ENCODE measurements around the gene MOB3B.

Gene MOB3B

GRCh38 chr9:27462846-27463245, 66.8 kb downstream of the MOB3B start:
- no peak for TF ChIP-seq CTCF (conservative IDR thresholded peaks at IDR 0.05; ENCODE audit: low read length)
- no peak for DNase-seq (ENCODE audit: low read depth)
- no peak overlapping the region for H3K4me3 ChIP-seq (ENCODE audit: low read length)

GRCh38 chr9:27462434-27462833, 67.2 kb downstream of the MOB3B start:
- no peak for TF ChIP-seq CTCF (conservative IDR thresholded peaks at IDR 0.05; ENCODE audit: low read length)
- no peak for DNase-seq (ENCODE audit: low read depth)
- H3K4me3 ChIP-seq (ENCODE audit: low read length): no peak overlapping the region

GRCh38 chr9:27460226-27461023, 69.2 kb downstream of the MOB3B start:
- DNase-seq (ENCODE audit: low read depth): peak; percentile 69
- no peak overlapping the region for H3K4me3 ChIP-seq (ENCODE audit: low read length)
- TF ChIP-seq CTCF (conservative IDR thresholded peaks at IDR 0.05; ENCODE audit: low read length): no peak

GRCh38 chr9:27457445-27457844, 72.2 kb downstream of the MOB3B start:
- no peak for DNase-seq (ENCODE audit: low read depth)
- no peak overlapping the region for H3K4me3 ChIP-seq (ENCODE audit: low read length)
- no peak for TF ChIP-seq CTCF (conservative IDR thresholded peaks at IDR 0.05; ENCODE audit: low read length)

- DNase-seq (ENCODE audit: low read depth): peak; percentile 14
- TF ChIP-seq CTCF (conservative IDR thresholded peaks at IDR 0.05; ENCODE audit: low read length): no peak
- no peak overlapping the region for H3K4me3 ChIP-seq (ENCODE audit: low read length)
Measured at GRCh38 chr9:27453860-27454553, 75.6 kb downstream of the MOB3B start.

GRCh38 chr9:27451207-27451797, 78.3 kb downstream of the MOB3B start:
- H3K4me3 ChIP-seq (ENCODE audit: low read length): no peak overlapping the region
- peak; percentile 22 for DNase-seq (ENCODE audit: low read depth)
- no peak for TF ChIP-seq CTCF (conservative IDR thresholded peaks at IDR 0.05; ENCODE audit: low read length)

Measured in AG10803 (cell line).